ENCODE measurements around the gene LRSAM1. TPM values are rescaled to one million over a fixed set of nuclear protein-coding genes. Genes with fewer than 3 reads are reported as not detected.

The LRSAM1 gene
- total RNA-seq, 2 experiments from 2014 or later, result 20.8 to 32.2 TPM

GRCh38 chr9:127445851-127446712, 5.2 kb upstream of the LRSAM1 start:
- no peak overlapping the region for H3K4me3 ChIP-seq (ENCODE audit: low read depth, low read length, poor library complexity, severe bottlenecking)
- H3K27ac ChIP-seq (ENCODE audit: low read depth, low read length, poor library complexity, severe bottlenecking), result peak overlapping the region; percentile 34
- H4K20me1 ChIP-seq (ENCODE audit: insufficient read depth, low read length), result peaks cover 36% of the 10 kb centered on the region
- peaks cover 38% of the 10 kb centered on the region for H3K79me2 ChIP-seq (ENCODE audit: insufficient read depth, low read depth, low read length)
- H3K9me2 ChIP-seq (ENCODE audit: insufficient read depth, low read length), result no peaks in the 10 kb centered on the region
- TF ChIP-seq EZH2phosphoT487 (IDR thresholded peaks at IDR 0.05; ENCODE audit: borderline replicate concordance, low read depth, low read length), result no peak
- no peak for TF ChIP-seq CTCF (conservative IDR thresholded peaks at IDR 0.05; ENCODE audit: low read length)
- ChIA-PET CTCF (ENCODE audit: unreplicated experiment) (no interaction called here), POLR2A (interaction anchor here (0.7 kb wide), 1 partner anchor 50 kb away, joined by 3 read pairs; no protein-coding TSS in a partner anchor)
- peak; percentile 12 for DNase-seq (ENCODE audit: low spot score)
- intact Hi-C loops (cut with micrococcal nuclease; ENCODE audit: unreplicated experiment), result no loop called here
- H3K4me1 ChIP-seq (ENCODE audit: insufficient read depth, low read length, poor library complexity, severe bottlenecking), result peaks cover 23% of the 10 kb centered on the region
- H3K9me3 ChIP-seq (ENCODE audit: low read length), result no peaks in the 10 kb centered on the region
- no TSS peak for BruUV-seq (replicated peaks)
- H3K4me2 ChIP-seq (ENCODE audit: low read length), result no peak overlapping the region
- H2AFZ ChIP-seq (ENCODE audit: low read length), result no peak overlapping the region
- H3K36me3 ChIP-seq (ENCODE audit: insufficient read depth, low read length), result peaks cover 86% of the 10 kb centered on the region

GRCh38 chr9:127446713-127447415, 4.4 kb upstream of the LRSAM1 start:
- CTCF ChIA-PET (ENCODE audit: unreplicated experiment), result no interaction called here

More at GRCh38 chr9:127446713-127447415, 4.4 kb upstream of the LRSAM1 start:
- H3K9me3 ChIP-seq (ENCODE audit: low read length), result no peaks in the 10 kb centered on the region
- POLR2A ChIA-PET, result interaction anchor here (0.5 to 0.6 kb wide), 2 partner anchors 13 to 986 kb away, joined by 3 to 7 read pairs; no protein-coding TSS in a partner anchor
- H3K36me3 ChIP-seq (ENCODE audit: insufficient read depth, low read length), result peaks cover 82% of the 10 kb centered on the region
- H2AFZ ChIP-seq (ENCODE audit: low read length), result no peak overlapping the region
- H4K20me1 ChIP-seq (ENCODE audit: insufficient read depth, low read length), result peaks cover 36% of the 10 kb centered on the region
- H3K4me3 ChIP-seq (ENCODE audit: low read depth, low read length, poor library complexity, severe bottlenecking), result no peak overlapping the region
- H3K4me1 ChIP-seq (ENCODE audit: insufficient read depth, low read length, poor library complexity, severe bottlenecking), result peaks cover 23% of the 10 kb centered on the region
- no peaks in the 10 kb centered on the region for H3K9me2 ChIP-seq (ENCODE audit: insufficient read depth, low read length)
- intact Hi-C loops (cut with micrococcal nuclease; ENCODE audit: unreplicated experiment), result no loop called here
- no TSS peak for BruUV-seq (replicated peaks)
- no peak for DNase-seq (ENCODE audit: low spot score)
- H3K4me2 ChIP-seq (ENCODE audit: low read length), result no peak overlapping the region
- peaks cover 40% of the 10 kb centered on the region for H3K79me2 ChIP-seq (ENCODE audit: insufficient read depth, low read depth, low read length)
- peak overlapping the region; percentile 34 for H3K27ac ChIP-seq (ENCODE audit: low read depth, low read length, poor library complexity, severe bottlenecking)
- TF ChIP-seq CTCF (conservative IDR thresholded peaks at IDR 0.05; ENCODE audit: low read length) (no peak), EZH2phosphoT487 (IDR thresholded peaks at IDR 0.05; ENCODE audit: borderline replicate concordance, low read depth, low read length) (no peak)
